ENCODE data around the gene C2CD4A.

GRCh38 chr15:62067448-62068044 is 769 bp downstream of the C2CD4A start:
- TF ChIP-seq CTCF (IDR thresholded peaks at IDR 0.05) (no peak; the same call in none of the 2 replicates), ZFX (IDR thresholded peaks at IDR 0.05; ENCODE audit: borderline replicate concordance) (no peak)
